HG03378 (cell line): ENCODE results near the gene OR2W3.

Experiments
- ATAC-seq: cut with Tn5 transposase; IDR thresholded peaks from one replicate; pipeline ENCODE4 v1.9.1; 2021; ENCODE audit warnings: mild to moderate bottlenecking, moderate library complexity; ENCODE audit not compliant: unreplicated experiment

The OR2W3 gene

GRCh38 chr1:247895163-247895637 is at the start of gene OR2W3:
OR2W3 (plus strand) TSS chr1:247895587; CDS start chr1:247895587, 0 bp downstream.
- no peak for ATAC-seq

DNA sequence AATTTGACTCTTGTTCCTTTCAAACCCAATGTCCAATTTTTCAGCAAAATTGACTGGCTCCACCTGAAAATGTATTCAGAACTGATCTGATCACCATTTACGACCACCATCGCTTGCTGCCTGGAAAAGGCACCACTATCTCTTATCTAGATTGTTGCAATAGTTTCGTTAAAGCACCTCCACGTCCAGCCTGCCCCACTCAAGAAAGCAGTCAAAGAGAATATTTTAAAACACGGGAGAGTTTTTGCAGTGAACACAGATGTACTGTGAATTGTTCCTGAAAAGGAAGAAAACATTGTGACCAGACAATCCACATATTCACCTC is 49.7 kb upstream of the OR2W3 start:
- ATAC-seq, result no peak

DNA sequence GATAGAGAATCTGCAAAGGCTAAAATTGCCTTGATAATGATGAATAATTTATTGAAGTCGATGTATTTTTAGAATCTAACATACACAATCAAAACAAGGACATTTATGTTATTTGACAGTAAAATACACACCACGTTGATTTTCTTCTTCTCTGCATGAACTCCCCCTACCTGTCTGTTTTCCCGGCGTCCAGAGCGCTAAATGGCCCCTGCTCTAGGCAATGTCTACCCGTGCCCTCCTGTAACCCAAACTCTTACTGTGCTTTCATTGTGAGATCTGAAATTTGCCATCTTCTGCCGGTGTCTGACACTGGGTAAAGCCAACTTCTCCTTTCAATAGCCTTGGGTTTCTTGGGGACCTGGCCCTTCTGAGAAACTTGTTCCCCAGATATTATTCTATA is 47.0 kb upstream of the OR2W3 start:
- no peak for ATAC-seq

GRCh38 chr1:247849616-247850015 is 45.8 kb upstream of the OR2W3 start:
- no peak for ATAC-seq

- no peak for ATAC-seq
These were observed 40.4 kb upstream of the OR2W3 start for GRCh38 chr1:247854899-247855545.

- ATAC-seq, result no peak
These were observed 39.5 kb upstream of the OR2W3 start for GRCh38 chr1:247855911-247856310.

DNA sequence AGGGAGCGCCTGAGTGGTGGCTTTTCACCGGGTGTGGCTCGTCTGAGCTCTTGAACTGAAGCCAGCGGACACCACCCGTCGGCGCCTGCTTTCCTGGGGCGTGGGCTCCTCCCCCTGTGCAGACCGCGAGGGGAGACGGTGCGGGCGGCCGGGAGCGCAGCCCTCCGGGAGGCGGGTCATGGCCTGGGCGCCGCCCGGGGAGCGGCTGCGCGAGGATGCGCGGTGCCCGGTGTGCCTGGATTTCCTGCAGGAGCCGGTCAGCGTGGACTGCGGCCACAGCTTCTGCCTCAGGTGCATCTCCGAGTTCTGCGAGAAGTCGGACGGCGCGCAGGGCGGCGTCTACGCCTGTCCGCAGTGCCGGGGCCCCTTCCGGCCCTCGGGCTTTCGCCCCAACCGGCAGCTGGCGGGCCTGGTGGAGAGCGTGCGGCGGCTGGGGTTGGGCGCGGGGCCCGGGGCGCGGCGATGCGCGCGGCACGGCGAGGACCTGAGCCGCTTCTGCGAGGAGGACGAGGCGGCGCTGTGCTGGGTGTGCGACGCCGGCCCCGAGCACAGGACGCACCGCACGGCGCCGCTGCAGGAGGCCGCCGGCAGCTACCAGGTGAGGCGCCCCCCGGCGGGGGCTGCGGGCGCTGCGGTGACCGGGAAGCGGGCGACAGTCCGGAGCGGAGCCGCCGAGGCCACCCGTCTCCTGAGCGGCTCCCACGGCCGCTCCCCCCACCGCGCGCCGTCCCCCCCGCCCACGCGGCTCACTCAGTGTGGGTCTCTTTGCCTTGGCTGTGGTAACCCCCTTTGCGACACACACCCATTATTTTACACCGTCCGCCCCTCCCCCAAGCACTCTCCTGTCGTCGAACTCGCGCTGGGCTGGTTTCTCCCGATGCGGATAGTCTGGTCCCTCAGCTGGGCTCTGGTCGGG is 38.1 kb upstream of the OR2W3 start, which contains the start of gene TRIM58:
Gene TRIM58 (plus strand): TSS at position 119 of the 916 bp plus-strand sequence. CDS start 60 bp downstream, at position 179.
- ATAC-seq, result no peak

DNA sequence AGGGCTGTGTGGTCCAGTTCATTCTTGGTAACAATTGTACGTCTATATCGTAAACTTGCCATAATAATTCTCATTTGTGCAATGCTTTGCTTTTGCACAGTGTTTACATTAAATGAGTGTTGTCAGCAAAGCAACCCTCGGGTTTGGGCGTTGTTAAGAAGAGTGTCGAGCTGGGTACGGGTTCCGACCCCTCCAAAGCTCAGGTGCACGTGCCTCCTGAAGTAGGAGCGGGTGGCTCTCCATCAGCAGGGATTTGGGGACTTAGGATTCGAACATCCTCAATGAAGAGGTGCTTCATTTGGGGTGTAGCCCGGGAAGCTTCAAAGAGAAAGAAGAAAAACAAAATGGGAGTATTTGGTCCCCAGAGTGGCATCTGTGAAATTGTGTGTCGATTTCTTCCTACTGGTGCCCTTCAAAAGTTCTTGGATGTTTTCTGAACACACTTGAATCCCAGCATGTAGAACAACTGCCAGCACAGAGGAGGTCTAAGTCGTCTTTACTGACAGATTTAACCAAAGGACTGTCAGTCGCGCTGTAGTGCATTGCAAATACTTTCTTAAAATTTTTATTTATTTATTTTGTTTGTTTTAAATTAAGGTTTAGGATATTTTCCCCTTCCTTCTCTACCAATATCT is 37.3 kb upstream of the OR2W3 start:
- no peak for ATAC-seq

DNA sequence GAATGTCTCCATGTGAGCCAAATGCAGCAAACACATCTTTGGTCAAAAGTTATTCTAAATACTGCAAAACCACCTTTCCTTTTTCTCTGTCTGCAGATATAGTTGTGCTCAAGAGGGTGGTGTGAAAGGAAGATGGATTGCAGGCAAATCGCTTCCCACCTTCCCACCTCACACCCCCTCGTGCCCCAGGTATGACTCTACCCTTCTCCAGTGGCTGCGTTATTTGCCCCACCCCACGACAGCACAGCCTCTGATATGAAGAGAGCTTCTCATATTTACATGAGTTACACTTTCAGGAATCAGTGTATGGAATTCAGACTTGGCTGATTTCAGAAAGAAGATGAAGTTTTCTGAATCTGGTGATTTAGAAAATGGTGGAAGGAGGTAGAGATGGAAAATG is 32.6 kb upstream of the OR2W3 start:
- ATAC-seq, result no peak

DNA sequence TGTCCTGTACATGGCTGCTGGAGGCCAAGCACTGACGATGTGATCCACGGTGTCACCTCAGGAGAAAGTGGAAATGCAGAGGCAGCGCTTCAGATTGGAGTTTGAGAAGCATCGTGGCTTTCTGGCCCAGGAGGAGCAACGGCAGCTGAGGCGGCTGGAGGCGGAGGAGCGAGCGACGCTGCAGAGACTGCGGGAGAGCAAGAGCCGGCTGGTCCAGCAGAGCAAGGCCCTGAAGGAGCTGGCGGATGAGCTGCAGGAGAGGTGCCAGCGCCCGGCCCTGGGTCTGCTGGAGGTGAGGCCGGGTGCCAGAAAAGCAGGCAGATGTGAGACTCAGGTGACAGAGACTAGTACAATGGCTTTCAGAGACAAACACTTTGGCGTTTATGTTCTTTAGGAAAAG is 30.7 kb upstream of the OR2W3 start:
- no peak for ATAC-seq

DNA sequence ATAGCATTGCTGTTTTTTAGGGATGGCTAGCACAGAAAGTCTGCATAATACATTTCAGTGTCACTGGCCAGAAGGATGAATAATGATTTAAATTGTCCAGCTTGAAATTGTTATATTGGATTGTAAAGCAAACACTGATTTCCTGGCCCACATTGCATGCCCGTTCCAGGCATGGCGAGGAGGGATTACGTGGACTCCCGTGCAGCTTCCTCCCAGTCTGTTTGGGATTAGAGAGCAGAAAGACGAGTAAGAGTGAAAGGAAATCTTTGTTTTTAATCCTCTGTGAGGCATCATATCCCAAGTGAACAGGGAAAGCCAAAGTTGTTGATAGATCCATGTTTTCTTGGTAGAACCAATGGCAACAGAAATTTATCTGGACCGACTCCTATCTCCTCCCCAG is 30.0 kb upstream of the OR2W3 start:
- no peak for ATAC-seq

GRCh38 chr1:247883346-247883745 is 12.0 kb upstream of the OR2W3 start:
- no peak for ATAC-seq

DNA sequence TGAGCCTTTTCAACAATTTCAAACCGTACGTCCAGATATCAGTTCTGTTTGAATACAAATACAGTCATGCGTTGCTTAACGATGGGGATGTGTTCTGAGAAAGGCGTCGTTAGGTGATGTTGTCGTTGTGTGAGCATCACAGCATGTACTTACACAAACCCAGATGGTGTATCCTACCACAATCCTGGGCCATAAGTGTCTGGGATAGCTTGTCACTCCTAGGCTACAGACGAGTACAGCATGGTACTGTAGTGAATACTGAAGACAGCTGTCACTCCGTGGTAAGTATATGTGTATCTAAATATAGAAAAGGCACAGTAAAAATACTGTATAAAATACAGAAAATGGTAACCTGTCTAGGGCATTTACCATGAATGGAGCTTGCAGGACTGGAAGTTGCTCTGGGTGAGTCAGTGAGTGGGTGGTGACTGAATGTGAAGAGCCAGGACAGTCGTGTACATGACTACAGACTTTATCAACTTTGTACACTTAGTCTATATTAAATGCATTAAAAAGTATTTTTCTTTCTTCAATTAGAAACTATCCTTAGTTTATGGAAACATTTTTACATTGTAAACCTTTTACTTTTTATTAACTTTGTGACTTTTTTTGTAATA is 10.5 kb upstream of the OR2W3 start:
- ATAC-seq, result no peak

- no peak for ATAC-seq
These were observed 589 bp downstream of the OR2W3 start for GRCh38 chr1:247895976-247896375.

GRCh38 chr1:247904122-247904521 is 8.7 kb downstream of the OR2W3 start:
- no peak for ATAC-seq

DNA sequence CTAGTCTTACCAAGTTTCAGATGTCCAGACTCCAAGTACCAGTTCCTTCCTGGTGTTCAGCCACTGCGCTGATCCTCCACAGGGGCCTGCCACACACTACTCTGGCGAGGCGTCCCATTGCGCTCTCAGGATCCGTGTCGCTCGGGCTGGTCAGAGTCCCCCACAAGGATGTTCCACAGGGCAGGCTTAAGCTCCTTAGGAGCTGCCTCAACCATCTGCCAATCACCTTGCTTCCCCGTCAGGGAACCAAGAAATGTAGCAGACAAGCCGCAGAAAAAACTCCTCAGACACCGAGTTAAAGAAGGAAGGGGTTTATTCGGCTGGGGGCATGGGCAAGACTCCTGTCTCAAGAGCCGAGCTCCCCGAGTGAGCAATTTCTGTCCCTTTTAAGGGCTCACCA is 9.8 kb downstream of the OR2W3 start:
- no peak for ATAC-seq

DNA sequence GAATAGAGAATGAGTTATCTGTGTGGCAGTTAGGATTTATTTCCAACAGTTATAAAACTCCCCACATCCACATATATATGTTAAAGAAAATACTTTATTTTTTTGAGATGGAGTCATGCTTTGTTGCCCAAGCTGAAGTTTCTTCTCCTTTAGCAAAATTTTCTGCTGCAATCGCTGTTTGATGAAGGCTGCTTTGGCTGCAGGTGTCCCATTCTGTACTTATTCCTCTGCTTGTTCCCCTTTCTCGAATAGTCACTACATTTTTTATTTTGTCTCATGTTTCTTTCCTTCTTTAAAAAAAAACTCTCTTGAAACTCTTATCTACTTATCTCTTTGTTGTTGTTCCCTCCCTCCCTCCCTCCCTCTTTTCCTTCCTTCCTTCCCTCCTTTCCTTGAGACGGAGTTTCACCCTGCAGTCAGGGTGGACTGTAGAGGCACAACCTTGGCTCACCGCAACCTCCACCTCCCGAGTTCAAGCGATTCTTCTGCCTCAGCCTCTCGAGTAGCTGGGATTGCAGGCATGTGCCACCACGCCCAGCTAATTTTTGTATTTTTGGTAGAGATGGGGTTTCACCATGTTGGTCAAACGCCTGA is 10.6 kb downstream of the OR2W3 start:
- ATAC-seq, result no peak

DNA sequence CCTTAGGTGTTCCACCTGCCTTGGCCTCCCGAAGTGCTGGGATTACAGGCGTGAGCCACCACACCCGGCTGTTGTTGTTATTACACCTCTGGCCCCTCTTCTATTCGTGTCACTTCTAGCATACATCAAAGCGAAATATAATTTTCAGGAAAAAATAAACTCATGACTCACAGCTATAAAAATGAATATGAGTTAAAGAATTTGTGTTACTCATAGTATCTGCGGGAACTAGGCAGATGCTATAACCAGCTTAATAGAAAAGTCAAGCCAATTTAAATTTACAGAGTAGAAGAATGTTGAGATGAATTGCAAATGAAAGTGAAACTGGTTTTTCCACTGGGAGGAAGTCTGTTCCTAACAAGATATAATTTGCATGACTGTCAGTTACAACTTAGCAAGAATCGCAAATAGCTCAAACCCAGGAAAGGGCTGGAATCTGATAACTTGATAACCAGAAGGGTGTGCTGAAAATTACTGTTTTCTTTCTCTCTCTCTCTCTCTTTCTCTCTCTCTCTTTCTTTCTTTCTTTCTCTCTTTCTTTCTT is 11.2 kb downstream of the OR2W3 start:
- no peak for ATAC-seq

- no peak for ATAC-seq
These were observed 13.4 kb downstream of the OR2W3 start for GRCh38 chr1:247908766-247909165.

DNA sequence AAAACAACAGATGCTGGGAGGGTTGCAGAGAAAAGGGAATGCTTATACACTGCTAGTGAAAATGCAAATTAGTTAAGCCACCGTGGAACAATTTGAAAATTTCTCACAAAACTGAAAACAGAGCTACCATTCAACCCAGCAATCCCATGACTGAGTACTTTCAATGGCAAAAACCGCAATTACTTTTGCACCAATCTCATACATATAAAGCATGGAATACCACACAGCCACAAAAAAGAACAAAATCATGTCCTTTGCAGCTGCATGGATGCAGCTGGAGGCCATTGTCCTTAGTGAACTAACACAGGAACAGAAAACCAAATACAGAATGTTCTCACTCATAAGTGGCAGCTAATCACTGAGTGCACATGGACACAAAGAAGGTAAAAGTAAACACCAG is 18.4 kb downstream of the OR2W3 start:
- no peak for ATAC-seq
